Measurements from ENCODE around the gene ANO10. TPM values are rescaled to one million over a fixed set of nuclear protein-coding genes. Genes with fewer than 3 reads are reported as not detected.

Gene ANO10
- total and polyA plus RNA-seq, 2 donors (not counting 3 experiments of a cell fraction or from before 2014, with no cell fraction given): 28.4 to 45.8 TPM

- dilution Hi-C loops (cut with MboI; ENCODE audit: extremely low pct_ligation_motif_present, low sequenced_read_pairs): no loop called here
Observed at GRCh38 chr3:43525386-43525785, 96.4 kb downstream of the ANO10 start.

GRCh38 chr3:43523454-43524053 is 98.3 kb downstream of the ANO10 start:
- Histone ChIP-seq H3K9me1 (replicated peaks; ENCODE audit: control insufficient read depth, extremely low read depth, insufficient read depth, low read length) (no peaks in the 10 kb centered on the region), H3K4me3 (replicated peaks in 1 of 3; ENCODE audit: insufficient read depth in 1 of 3, low read depth in 1 of 3, low read length in 3 of 3) (no peak overlapping the region), H3K4me1 (ENCODE audit: control insufficient read depth, extremely low read depth, insufficient read depth, low read length) (peaks cover 12% of the 10 kb centered on the region), H3K36me3 (ENCODE audit: control insufficient read depth in 2 of 2, extremely low read depth in 1 of 2, insufficient read depth in 2 of 2, low read length in 2 of 2) (no peaks in the 10 kb centered on the region), H3K9ac (replicated peaks; ENCODE audit: extremely low read depth, insufficient read depth, low read length) (no peak overlapping the region), H3K4me2 (ENCODE audit: insufficient read depth, low read length) (no peak overlapping the region), H3K27ac (ENCODE audit: insufficient read depth, low read depth, low read length) (no peak overlapping the region), H2AFZ (ENCODE audit: low read depth, low read length) (no peak overlapping the region), H3K79me2 (ENCODE audit: control insufficient read depth, insufficient read depth, low read length) (no peaks in the 10 kb centered on the region), H3K27me3 (ENCODE audit: control insufficient read depth in 2 of 2, insufficient read depth in 2 of 2, low read length in 2 of 2) (no peaks in the 10 kb centered on the region), H4K20me1 (replicated peaks; ENCODE audit: control insufficient read depth, extremely low read depth, insufficient read depth, low read length) (peaks cover 2% of the 10 kb centered on the region), H3K9me3 (replicated peaks; ENCODE audit: control insufficient read depth, insufficient read depth, low read length) (no peaks in the 10 kb centered on the region)
- POLR2A ChIA-PET: interaction anchor here (1.2 kb wide), 1 partner anchor 11 kb away, joined by 9 read pairs; no protein-coding TSS in a partner anchor
- intact Hi-C loops (cut with micrococcal nuclease) (no loop called here), dilution Hi-C loops (cut with MboI; ENCODE audit: extremely low pct_ligation_motif_present, low sequenced_read_pairs) (no loop called here)
- FAIRE-seq: no peak
- DNase-seq (ENCODE audit: low read depth, low spot score): no peak
- CTCF ChIA-PET: interaction anchor here (1.1 to 2.2 kb wide), 3 partner anchors 12 to 300 kb away, joined by 3 to 11 read pairs (median 3); no protein-coding TSS in a partner anchor
- TF ChIP-seq EZH2 (IDR thresholded peaks at IDR 0.05; ENCODE audit: borderline replicate concordance, low read depth, low read length, severe bottlenecking): no peak
- no peak for TF ChIP-seq JUN (IDR thresholded peaks at IDR 0.05; ENCODE audit: borderline replicate concordance, insufficient read depth, insufficient read length, low read depth)
- TF ChIP-seq FOS (IDR thresholded peaks at IDR 0.05; ENCODE audit: borderline replicate concordance, insufficient read depth, low read length): no peak
- TF ChIP-seq POLR2AphosphoS5 (IDR thresholded peaks at IDR 0.05; ENCODE audit: insufficient read depth, low read depth, low read length): no peak
- TF ChIP-seq GATA2 (IDR thresholded peaks at IDR 0.05; ENCODE audit: insufficient read depth, insufficient read length, low read depth, low read length): no peak
- TF ChIP-seq POLR2A (IDR thresholded peaks at IDR 0.05; ENCODE audit: low read depth, low read length): no peak
- no peak for TF ChIP-seq CTCF (IDR thresholded peaks at IDR 0.05; ENCODE audit: extremely low read depth in 1 of 2, insufficient read depth in 1 of 2, low read depth in 1 of 2, low read length in 2 of 2)
- no peak for TF ChIP-seq MAX (IDR thresholded peaks at IDR 0.05; ENCODE audit: insufficient read depth, insufficient read length)
- BruUV-seq (replicated peaks): no TSS peak

More at GRCh38 chr3:43525386-43525785, 96.4 kb downstream of the ANO10 start:
- no peak overlapping the region for H2AFZ ChIP-seq (ENCODE audit: low read depth, low read length)
- POLR2A ChIA-PET: no interaction called here
- no peaks in the 10 kb centered on the region for H3K27me3 ChIP-seq (ENCODE audit: control insufficient read depth in 2 of 2, insufficient read depth in 2 of 2, low read length in 2 of 2)
- H3K4me2 ChIP-seq (ENCODE audit: insufficient read depth, low read length): no peak overlapping the region
- CTCF ChIA-PET: no interaction called here
- no peak for TF ChIP-seq FOS (IDR thresholded peaks at IDR 0.05; ENCODE audit: borderline replicate concordance, insufficient read depth, low read length)
- no peak for TF ChIP-seq GATA2 (IDR thresholded peaks at IDR 0.05; ENCODE audit: insufficient read depth, insufficient read length, low read depth, low read length)
- no peak for TF ChIP-seq MYC (IDR thresholded peaks at IDR 0.05; ENCODE audit: low read depth, low read length)
- no peak for TF ChIP-seq JUN (IDR thresholded peaks at IDR 0.05; ENCODE audit: borderline replicate concordance, insufficient read depth, insufficient read length, low read depth)
- FAIRE-seq: no peak
- BruUV-seq (replicated peaks): no TSS peak
- DNase-seq (ENCODE audit: low read depth, low spot score): no peak
- peaks cover 12% of the 10 kb centered on the region for H3K4me1 ChIP-seq (ENCODE audit: control insufficient read depth, extremely low read depth, insufficient read depth, low read length)
- H3K4me3 ChIP-seq (replicated peaks in 1 of 3; ENCODE audit: insufficient read depth in 1 of 3, low read depth in 1 of 3, low read length in 3 of 3): no peak overlapping the region
- H3K9me1 ChIP-seq (replicated peaks; ENCODE audit: control insufficient read depth, extremely low read depth, insufficient read depth, low read length): no peaks in the 10 kb centered on the region
- H3K36me3 ChIP-seq (ENCODE audit: control insufficient read depth in 2 of 2, extremely low read depth in 1 of 2, insufficient read depth in 2 of 2, low read length in 2 of 2): no peaks in the 10 kb centered on the region
- H3K9me3 ChIP-seq (replicated peaks; ENCODE audit: control insufficient read depth, insufficient read depth, low read length): no peaks in the 10 kb centered on the region
- H4K20me1 ChIP-seq (replicated peaks; ENCODE audit: control insufficient read depth, extremely low read depth, insufficient read depth, low read length): peaks cover 2% of the 10 kb centered on the region
- intact Hi-C loops (cut with micrococcal nuclease): no loop called here
- H3K79me2 ChIP-seq (ENCODE audit: control insufficient read depth, insufficient read depth, low read length): no peaks in the 10 kb centered on the region
- no peak overlapping the region for H3K27ac ChIP-seq (ENCODE audit: insufficient read depth, low read depth, low read length)
- no peak overlapping the region for H3K9ac ChIP-seq (replicated peaks; ENCODE audit: extremely low read depth, insufficient read depth, low read length)
